Dedifferentiated amniotic fluid mesenchymal stem cell (primary cell): ENCODE results near the gene FAM221B.

Source experiments
- DNase-seq: peaks from one replicate; pipeline ENCODE4 v3.0.0-alpha.2; 2016; ENCODE audit errors: extremely low spot score

FAM221B gene

DNA sequence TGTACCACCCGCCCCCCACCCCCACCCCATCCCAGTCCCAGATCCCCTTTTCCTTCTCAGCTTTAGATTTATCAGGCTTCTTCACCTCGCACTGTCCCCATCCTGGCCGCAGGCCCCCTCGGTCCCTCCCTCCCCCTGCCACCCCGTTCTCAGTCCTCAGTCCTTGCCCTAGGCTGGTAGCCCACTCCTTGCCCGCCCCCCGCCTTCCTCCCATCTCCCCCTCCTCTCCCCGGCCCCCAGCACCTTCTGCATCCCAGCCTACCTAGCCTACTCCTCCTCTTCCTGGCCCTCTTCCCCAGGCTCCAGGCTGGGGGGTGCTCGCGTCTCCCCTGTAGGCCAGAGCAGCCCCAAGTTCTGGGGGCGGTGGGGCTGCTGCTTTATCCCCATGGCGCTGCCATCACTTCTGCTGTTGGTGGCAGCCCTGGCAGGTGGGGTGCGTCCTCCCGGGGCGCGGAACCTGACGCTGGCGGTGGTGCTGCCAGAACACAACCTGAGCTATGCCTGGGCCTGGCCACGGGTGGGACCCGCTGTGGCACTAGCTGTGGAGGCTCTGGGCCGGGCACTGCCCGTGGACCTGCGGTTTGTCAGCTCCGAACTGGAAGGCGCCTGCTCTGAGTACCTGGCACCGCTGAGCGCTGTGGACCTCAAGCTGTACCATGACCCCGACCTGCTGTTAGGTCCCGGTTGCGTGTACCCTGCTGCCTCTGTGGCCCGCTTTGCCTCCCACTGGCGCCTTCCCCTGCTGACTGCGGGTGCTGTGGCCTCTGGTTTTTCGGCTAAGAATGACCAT is 36.3 kb downstream of the FAM221B start:
- DNase-seq = no peak

DNA sequence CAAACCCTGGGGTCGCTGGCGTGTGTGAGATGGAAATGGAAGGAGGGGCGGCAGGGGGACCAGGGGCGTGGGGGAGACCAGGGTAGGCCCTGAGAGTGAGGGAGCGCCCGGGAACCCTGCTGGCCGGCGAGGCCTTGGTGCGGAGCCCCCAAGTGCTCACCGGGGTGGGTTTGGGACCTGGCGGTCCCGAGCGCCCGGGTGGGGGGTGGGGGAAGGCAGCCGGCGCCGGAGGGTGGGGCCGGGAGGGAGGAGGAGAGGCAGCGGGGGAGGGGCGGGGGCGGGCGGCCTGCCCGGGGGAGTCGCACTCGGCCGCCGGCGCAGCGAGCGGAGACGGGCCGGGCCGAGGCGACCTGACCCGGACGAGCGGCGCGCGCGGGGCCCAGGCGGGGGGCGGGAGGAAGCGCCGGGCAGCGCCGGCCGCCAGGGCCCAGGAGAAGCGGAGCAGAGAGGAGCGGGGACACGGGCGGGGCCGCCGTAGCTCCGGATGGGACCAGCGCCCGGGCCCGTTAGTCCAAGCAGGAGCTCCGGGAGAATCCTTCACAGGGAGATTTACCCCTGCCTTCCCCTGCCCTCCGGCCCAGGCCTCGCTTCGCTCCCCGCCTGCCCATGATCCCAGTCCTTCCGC is 37.1 kb downstream of the FAM221B start, which contains the start of gene NPR2:
NPR2 (plus strand) TSS at position 295 of the 625 bp plus-strand sequence. CDS start 818 bp downstream, outside the sequence.
- no peak for DNase-seq

DNA sequence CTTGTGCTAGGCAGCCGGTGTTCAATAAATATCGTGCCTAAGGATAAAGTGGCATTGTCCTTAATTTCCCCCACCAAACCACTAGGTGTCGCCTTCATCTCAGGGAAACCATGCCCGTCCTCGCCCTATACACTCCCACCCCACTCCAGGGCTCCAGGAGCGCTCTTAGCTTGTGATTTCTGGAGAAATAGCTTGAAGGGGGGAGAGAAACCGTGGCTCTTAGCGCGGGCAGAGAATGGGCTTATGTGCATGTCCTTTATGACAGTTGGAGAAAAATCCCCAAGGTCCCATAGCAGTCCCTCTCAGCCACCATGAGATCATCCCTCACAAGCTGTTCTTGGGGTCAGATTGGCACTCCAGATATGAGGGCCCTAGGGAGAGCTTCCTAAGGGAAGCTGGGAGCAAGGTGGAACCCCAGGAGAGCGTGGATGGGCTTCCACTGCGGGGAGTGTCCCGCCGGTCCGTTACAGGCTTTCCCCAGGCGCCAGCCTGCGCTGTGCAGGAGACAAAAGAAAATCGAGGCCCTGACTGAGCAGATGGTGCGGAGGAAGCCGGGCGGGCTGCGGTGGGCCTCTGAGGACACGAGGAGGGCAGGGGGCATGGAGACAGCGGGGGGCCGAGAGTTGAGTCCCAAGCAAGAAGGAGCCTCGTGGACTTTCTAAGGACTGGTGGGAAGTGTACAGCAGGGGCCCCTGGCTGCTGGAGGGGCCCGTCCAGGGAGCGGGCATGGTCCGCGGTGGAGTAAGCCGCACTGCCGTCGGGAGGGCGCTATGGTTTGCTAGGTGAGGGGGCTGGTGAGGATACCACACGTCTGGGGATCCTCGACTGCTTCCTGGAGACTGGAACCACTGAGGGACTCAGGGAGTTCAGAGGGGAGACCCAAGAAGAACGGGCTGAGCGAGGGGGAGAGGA is 37.9 kb downstream of the FAM221B start:
- DNase-seq = peak; percentile 85

DNA sequence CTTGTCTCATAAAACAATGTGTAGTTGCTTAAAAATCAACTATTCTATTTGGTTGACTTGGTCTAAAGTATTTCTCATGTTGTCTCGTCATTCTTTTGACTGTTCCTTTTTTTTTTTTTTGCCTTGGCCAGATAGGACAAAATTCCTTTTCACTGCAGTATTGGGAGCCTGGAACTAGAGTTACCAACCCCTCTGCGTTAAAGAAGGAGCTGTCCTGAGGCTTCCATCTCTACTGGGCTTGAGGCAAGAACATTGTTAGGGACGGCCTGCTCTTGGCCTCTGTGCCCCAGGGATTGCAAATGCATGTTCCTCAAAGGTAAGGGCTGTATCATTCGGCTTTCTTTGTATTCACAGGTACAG is 38.5 kb downstream of the FAM221B start:
- DNase-seq = no peak

DNA sequence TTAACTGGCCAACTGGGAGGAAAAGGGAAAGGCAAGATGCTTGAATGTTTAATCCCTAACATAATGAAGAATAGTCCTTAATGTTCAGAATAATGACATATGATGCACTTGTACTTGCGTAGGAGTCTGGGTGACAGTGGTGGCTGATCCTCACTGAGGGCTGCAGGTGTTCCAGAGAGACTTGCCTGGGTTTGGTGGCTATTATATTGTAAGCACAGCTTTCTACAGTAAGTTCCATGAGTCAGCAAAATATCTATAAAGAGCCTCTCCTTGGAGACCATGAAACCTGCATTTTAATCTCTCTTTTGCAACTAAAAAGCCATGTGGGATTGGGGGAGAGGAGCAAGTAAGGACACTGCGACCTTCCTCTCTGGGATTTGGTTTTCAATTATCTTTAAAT is 39.0 kb downstream of the FAM221B start:
- DNase-seq = no peak

DNA sequence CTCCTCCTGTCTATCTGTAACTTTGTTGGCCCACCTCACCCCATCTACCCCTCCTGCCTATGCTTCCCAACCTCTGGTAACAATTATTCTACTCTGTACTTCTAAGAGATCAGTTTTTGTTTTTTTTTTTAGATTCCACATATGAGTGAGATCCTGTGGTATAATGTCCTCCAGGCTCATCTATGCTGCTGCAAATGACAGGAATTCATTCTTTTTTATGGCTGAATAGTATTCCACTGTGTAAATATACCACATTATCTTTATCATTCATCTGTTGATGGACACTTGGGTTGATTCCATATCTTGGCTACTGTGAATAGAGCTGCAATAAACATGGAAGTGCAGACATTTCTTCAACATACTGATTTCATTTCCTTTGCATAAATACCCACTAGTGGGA is 45.1 kb downstream of the FAM221B start:
- DNase-seq = no peak

DNA sequence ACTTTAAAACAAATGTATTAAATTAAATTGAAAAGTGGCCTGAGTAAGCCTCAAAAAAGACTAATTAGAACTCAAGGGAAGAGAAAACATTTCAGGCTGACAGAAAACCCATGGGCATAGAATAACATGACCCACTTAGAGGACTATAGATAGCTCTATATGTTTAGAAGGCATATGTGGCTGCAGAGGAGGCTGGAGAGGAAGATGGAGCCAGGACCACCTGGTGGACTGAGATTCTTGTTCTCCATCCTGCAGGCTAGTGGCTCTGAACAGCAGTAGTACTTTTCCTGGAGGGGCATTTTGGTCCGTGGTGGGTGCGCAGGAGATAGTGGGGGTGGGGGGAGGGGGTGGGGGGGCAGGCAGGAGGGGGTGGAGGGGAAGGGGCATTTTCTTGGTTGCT is 47.5 kb downstream of the FAM221B start:
- DNase-seq = no peak

DNA sequence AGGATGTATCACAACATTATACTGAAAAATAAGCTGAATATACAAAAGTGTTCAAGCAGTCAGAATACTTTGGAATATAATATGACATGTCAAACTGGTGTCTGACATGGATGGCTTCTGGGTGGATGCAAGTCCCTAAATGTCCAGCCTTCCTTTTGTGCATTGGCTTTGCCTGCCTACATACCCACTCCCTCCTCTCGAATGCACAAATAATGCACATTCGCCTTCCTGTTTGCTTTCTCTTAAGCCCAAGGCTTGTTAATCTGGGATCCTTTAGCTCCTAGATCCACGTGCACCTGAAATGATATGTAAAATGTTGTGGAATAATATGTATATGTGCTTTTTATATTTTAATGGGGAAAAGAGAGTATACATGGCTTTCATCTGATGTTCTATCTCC is 50.0 kb downstream of the FAM221B start:
- DNase-seq = no peak

- no peak for DNase-seq
Measured at GRCh38 chr9:35776018-35776417, 52.5 kb downstream of the FAM221B start.

DNA sequence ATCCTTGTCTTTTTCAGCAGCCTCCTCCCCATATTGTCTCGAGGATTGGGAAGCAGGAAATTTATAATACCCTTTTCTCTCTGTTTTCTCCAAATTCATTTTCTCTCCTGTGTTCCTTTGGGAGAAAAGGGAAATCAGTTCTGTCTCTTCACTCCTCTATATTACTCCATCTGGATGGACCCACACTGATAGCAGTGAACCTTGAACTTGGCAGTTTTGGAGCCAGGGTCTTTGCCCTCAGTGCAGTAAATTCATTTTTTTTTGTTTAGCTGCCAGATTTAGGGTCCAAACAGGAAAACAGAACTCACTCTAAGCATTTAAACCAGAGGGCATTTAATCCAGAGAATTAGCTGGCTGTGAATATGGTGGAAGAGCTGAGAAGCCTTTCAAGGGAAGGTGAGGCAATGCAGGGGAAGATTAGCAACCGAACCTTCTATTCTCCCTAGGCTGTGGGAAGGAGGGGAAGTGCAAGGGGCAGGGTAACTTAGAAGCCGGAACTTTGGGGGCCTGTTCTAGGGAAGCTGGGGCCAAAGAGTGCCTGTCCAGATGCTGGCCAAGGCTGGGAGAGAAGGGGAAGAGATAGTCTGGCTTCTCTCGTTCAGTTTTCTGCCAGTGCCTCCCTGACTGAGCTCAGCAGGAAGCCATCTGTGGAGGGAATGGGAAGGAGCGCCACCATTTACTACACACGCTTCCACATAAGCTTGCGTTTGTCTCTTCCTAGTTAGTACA is 53.5 kb downstream of the FAM221B start:
- no peak for DNase-seq

DNA sequence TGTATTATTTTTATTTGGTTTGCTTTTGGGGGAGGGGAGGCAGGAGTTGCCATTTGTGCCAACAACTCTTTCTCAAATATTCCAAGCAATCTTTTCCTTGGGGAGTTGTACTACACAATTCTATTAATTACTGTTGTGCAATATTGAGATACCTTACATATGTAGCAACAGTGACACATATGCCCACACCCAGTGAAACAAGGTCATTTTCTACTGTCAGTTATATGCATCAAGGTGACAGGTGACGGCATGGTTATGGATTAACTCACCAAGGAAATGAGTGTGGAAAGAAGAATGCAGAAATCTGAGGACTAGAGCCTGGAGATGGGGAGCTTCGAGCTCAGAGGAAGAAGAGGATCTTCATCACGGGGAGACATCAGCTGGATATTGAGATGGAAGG is 56.6 kb downstream of the FAM221B start:
- DNase-seq = no peak

DNA sequence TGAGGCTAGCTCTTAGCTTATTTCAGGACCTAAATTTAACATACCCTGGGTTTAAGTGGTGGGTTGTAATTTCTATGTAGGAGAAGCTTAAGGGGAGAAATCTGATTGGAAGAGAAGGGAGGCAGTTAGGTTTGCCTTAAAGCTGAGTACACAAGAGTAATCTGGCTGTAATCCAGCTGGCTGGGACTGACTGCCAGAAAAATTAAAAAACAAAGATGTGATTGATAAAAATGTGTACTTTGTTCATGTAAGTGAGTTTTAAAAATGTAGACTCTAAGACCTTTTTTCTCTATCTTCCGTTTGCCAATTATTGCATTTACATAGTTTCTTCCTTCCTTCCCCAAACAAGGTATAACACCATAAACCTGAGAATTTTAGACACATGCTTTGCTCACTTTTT is 57.0 kb downstream of the FAM221B start:
- no peak for DNase-seq

DNA sequence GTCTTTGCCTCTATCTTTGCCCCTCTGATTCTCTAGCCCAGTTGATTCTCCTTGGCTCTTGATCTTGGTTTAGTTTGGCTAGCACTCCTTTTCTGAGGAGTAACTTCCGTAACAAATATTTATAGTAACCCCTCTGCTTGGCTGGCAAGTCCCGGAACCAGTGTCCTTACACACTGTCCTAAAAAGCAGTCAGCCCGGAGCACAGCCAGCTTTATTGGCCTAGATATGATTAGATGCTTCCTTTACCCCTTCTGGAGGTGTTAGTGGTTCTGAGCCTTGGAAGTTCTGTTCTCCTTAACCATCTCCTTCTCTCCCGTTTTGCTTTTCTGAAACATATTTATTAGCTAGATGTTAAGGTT is 57.5 kb downstream of the FAM221B start:
- DNase-seq = no peak

DNA sequence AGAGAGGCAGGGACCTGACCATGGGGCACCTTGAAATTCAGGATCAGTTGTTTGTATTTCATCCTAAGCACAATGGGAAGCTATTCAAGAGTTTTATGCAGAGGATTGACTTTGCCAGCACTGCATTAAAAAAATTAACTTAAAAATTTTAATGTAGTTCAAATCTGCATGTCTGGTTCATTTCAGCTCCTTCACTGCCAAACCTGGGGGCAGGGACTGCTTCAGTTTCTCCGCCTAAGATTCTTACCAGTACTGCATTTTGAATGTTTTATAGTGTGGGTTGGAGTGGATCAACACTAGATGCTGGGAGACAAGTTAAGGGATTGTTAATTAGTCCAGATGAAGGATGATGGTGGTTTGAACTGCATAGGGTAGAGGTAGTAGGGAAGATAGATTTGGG is 58.8 kb downstream of the FAM221B start:
- DNase-seq = no peak

GRCh38 chr9:35767458-35767857 is 61.1 kb downstream of the FAM221B start:
- no peak for DNase-seq

- DNase-seq = no peak
Measured at GRCh38 chr9:35766997-35767396, 61.5 kb downstream of the FAM221B start.
